22Rv1 (cell line): ENCODE data around the gene UBAC1.

Source experiments
- H3K27ac ChIP-seq: fragments of 450-650 bp; 2 replicates; pipeline ENCODE4 v1.5.1; 2017
- ZFX ChIP-seq: fragments of 450-650 bp; IDR thresholded peaks from 2 replicates; pipeline ENCODE4 v1.6.1; 2017; ENCODE audit warnings: antibody characterized with exemption, borderline replicate concordance
- TF ChIP-seq, protein P1 (sequence below): fragments of 450-650 bp; IDR thresholded peaks from 2 replicates; pipeline ENCODE4 v1.5.1; 2017; ENCODE audit warnings: mild to moderate bottlenecking

UBAC1 gene

DNA sequence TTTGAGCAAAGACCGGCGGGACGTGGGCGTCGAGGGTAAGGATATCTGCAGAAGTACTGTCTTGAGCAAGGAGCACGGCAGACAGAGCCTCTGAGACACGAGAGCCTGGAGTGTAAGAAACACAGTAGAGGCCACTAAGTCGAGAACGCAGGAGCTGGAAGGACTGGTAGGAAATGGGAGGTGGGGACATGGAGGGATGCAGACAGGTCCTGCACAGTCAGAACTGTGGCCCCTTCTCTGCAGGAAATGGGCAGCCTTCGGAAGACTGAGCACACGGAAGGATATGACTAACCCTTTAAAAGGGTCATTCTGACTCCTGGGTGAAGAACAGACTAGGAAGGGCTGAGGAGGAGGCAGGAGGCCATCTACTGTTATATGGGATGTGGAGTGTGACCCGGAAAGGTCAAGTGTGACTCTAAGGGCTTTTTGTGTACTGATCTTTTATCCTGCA, 52.4 kb downstream of the UBAC1 start:
- no peak overlapping the region; the same call in 1 of the 2 replicates for H3K27ac ChIP-seq
- TF ChIP-seq, protein P1, sequence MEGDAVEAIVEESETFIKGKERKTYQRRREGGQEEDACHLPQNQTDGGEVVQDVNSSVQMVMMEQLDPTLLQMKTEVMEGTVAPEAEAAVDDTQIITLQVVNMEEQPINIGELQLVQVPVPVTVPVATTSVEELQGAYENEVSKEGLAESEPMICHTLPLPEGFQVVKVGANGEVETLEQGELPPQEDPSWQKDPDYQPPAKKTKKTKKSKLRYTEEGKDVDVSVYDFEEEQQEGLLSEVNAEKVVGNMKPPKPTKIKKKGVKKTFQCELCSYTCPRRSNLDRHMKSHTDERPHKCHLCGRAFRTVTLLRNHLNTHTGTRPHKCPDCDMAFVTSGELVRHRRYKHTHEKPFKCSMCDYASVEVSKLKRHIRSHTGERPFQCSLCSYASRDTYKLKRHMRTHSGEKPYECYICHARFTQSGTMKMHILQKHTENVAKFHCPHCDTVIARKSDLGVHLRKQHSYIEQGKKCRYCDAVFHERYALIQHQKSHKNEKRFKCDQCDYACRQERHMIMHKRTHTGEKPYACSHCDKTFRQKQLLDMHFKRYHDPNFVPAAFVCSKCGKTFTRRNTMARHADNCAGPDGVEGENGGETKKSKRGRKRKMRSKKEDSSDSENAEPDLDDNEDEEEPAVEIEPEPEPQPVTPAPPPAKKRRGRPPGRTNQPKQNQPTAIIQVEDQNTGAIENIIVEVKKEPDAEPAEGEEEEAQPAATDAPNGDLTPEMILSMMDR, result no peak
- no peak for TF ChIP-seq ZFX

- peak overlapping the region; percentile 77 for H3K27ac ChIP-seq
- TF ChIP-seq, protein P1, result no peak
- no peak for TF ChIP-seq ZFX
These were observed 53.0 kb downstream of the UBAC1 start for GRCh38 chr9:135908093-135908753.

GRCh38 chr9:135907431-135908092, 53.6 kb downstream of the UBAC1 start, which contains the start of gene CAMSAP1:
Gene CAMSAP1, minus strand, starts transcription at chr9:135907546. Its CDS starts 387 bp downstream, at chr9:135907159.
- no peak for TF ChIP-seq ZFX
- TF ChIP-seq, protein P1, result no peak
- peak within 1 kb of the TSS; percentile 77 for H3K27ac ChIP-seq

- TF ChIP-seq ZFX, result no peak
- TF ChIP-seq, protein P1, result peak; percentile 27; the same call in 1 of the 2 replicates
- H3K27ac ChIP-seq, result peak overlapping the region; percentile 77
These were observed 54.2 kb downstream of the UBAC1 start for GRCh38 chr9:135907006-135907430.

DNA sequence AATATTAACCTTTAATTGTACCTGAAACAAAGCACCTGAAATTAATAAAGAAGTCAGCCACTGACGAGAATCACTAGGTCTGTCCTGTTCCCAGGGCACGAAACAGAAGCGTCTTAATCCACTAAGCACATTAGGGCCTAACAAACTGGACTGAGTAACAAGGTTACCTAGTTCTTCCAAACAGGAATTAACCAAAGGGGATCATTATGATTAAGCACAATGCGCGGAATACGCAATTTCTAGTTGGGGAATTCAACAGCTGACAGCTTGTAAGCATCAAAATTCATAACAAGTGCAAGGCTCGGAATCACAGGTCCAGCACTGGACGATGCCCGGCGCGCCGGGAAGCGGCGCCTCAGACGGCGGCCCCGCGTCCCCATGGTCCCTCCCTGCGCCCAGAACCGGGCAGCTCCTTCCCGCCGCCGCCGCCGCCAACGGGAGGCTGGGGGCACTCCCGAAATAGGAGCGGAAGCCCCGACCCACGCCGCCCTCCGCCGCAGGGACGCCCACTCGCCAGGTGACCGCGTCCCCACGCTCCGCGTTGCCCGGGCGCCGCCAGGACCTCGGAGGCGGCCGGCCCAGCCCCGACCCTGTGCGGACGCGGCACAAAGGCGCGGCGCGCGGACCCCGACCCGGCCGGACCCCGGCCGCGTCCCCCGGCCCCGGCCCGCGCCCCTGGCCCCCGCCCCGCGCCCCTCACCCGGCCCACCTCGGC, 54.7 kb downstream of the UBAC1 start:
- TF ChIP-seq ZFX, result no peak
- TF ChIP-seq, protein P1, result no peak
- peak overlapping the region; percentile 77 for H3K27ac ChIP-seq

GRCh38 chr9:135905380-135906258, 55.6 kb downstream of the UBAC1 start:
- peak overlapping the region; percentile 77 for H3K27ac ChIP-seq
- TF ChIP-seq ZFX, result no peak
- TF ChIP-seq, protein P1, result no peak
